Neural cell (in vitro differentiated cells): ENCODE data around the gene GRM5. TPM values are rescaled to one million over a fixed set of nuclear protein-coding genes. Genes with fewer than 3 reads are reported as not detected.

Experiments used
- H2AFZ ChIP-seq: fragments of 200-600, 300-800 bp; sonication (generic), shearing (Covaris generic); 2 replicates; pipeline ENCODE4 v1.6.0; 2014; ENCODE audit warnings: low read depth, mild to moderate bottlenecking, antibody characterized with exemption, low read length, moderate library complexity
- H3F3A ChIP-seq: fragments of 200-600 bp; shearing (Covaris generic); 2 replicates; pipeline ENCODE4 v1.6.1; 2016; ENCODE audit warnings: mild to moderate bottlenecking, moderate library complexity, mixed read lengths, antibody characterized with exemption, low read length; ENCODE audit not compliant: insufficient read depth, poor library complexity, severe bottlenecking
- H3K27ac ChIP-seq: fragments of 200-600, 300-800 bp; sonication (generic), shearing (Covaris generic); 2 replicates; pipeline ENCODE4 v1.5.1; 2014; ENCODE audit warnings: mild to moderate bottlenecking, low read length, moderate library complexity
- H3K27me3 ChIP-seq: fragments of 300-800, 200-600 bp; sonication (generic), shearing (Covaris generic); 2 replicates; pipeline ENCODE4 v1.6.0; 2014; ENCODE audit warnings: mild to moderate bottlenecking, low read depth, low read length, moderate library complexity; ENCODE audit not compliant: insufficient read depth
- H3K36me3 ChIP-seq: fragments of 300-800, 200-600 bp; sonication (generic), shearing (Covaris generic); 2 replicates; pipeline ENCODE4 v1.5.1; 2014; ENCODE audit warnings: mild to moderate bottlenecking, antibody characterized with exemption, low read length, moderate library complexity; ENCODE audit not compliant: insufficient read depth
- H3K4me2 ChIP-seq: fragments of 300-800, 200-600 bp; sonication (generic), shearing (Covaris generic); 2 replicates; pipeline ENCODE4 v1.6.0; 2014; ENCODE audit warnings: mild to moderate bottlenecking, low read length
- H3K4me3 ChIP-seq: fragments of 300-800, 200-600 bp; sonication (generic), shearing (Covaris generic); 2 replicates; pipeline ENCODE4 v1.5.1; 2014; ENCODE audit warnings: mild to moderate bottlenecking, low read length, moderate library complexity
- H3K79me2 ChIP-seq: fragments of 200-600 bp; shearing (Covaris generic); replicated peaks from 2 replicates; pipeline ENCODE4 v1.6.0; 2014; ENCODE audit warnings: mild to moderate bottlenecking, low read length, moderate library complexity; ENCODE audit not compliant: insufficient read depth
- H3K9ac ChIP-seq: fragments of 300-800, 200-600 bp; sonication (generic), shearing (Covaris generic); 2 replicates; pipeline ENCODE4 v1.6.1; 2016; ENCODE audit warnings: mild to moderate bottlenecking, low read length, mixed read lengths
- H3K9me2 ChIP-seq: fragments of 200-600 bp; shearing (Covaris generic); 2 replicates; pipeline ENCODE4 v1.6.1; 2016; ENCODE audit warnings: mild to moderate bottlenecking, low read length, mixed read lengths; ENCODE audit not compliant: insufficient read depth
- H3K9me3 ChIP-seq: fragments of 200-600, 300-800 bp; sonication (generic), shearing (Covaris generic); 2 replicates; pipeline ENCODE4 v1.6.1; 2016; ENCODE audit warnings: mild to moderate bottlenecking, mixed run types, low read length, moderate library complexity, mixed read lengths
- H4K20me1 ChIP-seq: fragments of 200-600 bp; shearing (Covaris generic); 2 replicates; pipeline ENCODE4 v1.6.1; 2016; ENCODE audit warnings: mild to moderate bottlenecking, mixed run types; ENCODE audit not compliant: insufficient read depth
- CTCF ChIP-seq: fragments of 450-650 bp; IDR thresholded peaks from 2 replicates; pipeline ENCODE4 v1.5.1; 2014; ENCODE audit warnings: antibody characterized with exemption, mild to moderate bottlenecking, moderate library complexity; ENCODE audit not compliant: poor library complexity, severe bottlenecking
- EP300 ChIP-seq: fragments of 450-650 bp; conservative IDR thresholded peaks from 2 replicates; pipeline ENCODE4 v1.6.1; 2014; ENCODE audit warnings: antibody characterized with exemption, mild to moderate bottlenecking, moderate library complexity; ENCODE audit not compliant: poor library complexity, severe bottlenecking
- EZH2 ChIP-seq: fragments of 200-600, 300-800 bp; shearing (Covaris generic), sonication (generic); IDR thresholded peaks from 2 replicates; pipeline ENCODE4 v1.6.1; 2014; ENCODE audit warnings: antibody characterized with exemption, low read length, borderline replicate concordance, mild to moderate bottlenecking; ENCODE audit not compliant: insufficient read depth, poor library complexity, severe bottlenecking
- MXI1 ChIP-seq: fragments of 450-650 bp; conservative IDR thresholded peaks from 2 replicates; pipeline ENCODE4 v1.6.1; 2014; ENCODE audit warnings: antibody characterized with exemption, mild to moderate bottlenecking; ENCODE audit not compliant: poor library complexity, severe bottlenecking
- POLR2AphosphoS5 ChIP-seq: IDR thresholded peaks from 2 replicates; pipeline ENCODE4 v1.6.1; 2012
- RAD21 ChIP-seq: fragments of 450-650 bp; conservative IDR thresholded peaks from 2 replicates; pipeline ENCODE4 v1.6.1; 2014; ENCODE audit warnings: antibody characterized with exemption, mild to moderate bottlenecking, moderate library complexity
- REST ChIP-seq: IDR thresholded peaks from 2 replicates; pipeline ENCODE4 v1.6.1; 2012; ENCODE audit warnings: borderline replicate concordance
- SMC3 ChIP-seq: fragments of 450-650 bp; conservative IDR thresholded peaks from 2 replicates; pipeline ENCODE4 v1.6.1; 2014; ENCODE audit warnings: antibody characterized with exemption, mild to moderate bottlenecking, moderate library complexity; ENCODE audit not compliant: poor library complexity
- TAF1 ChIP-seq: IDR thresholded peaks from 2 replicates; pipeline ENCODE4 v1.6.1; 2012; ENCODE audit warnings: low read depth
- polyA plus RNA-seq: library from polyadenylated mRNA; depleted of rRNA; stranded (reverse); fragments of >200 nt; gene quantifications from 2 replicates; pipeline ENCODE4 v1.2.3, GENCODE V29; 2014

Gene GRM5
- polyA plus RNA-seq, 1 donor from 2014 or later, result 11.8 TPM

GRCh38 chr11:88475991-88476418 lies 589.8 kb downstream of the GRM5 start:
- Histone ChIP-seq H2AFZ (no peak overlapping the region), H3K9me3 (no peaks in the 10 kb centered on the region), H3F3A (no peaks in the 10 kb centered on the region), H3K9ac (no peak overlapping the region), H4K20me1 (no peaks in the 10 kb centered on the region), H3K4me3 (no peak overlapping the region), H3K4me2 (no peak overlapping the region), H3K27me3 (no peaks in the 10 kb centered on the region), H3K36me3 (no peaks in the 10 kb centered on the region), H3K79me2 (no peaks in the 10 kb centered on the region), H3K9me2 (no peaks in the 10 kb centered on the region), H3K27ac (no peak overlapping the region)
- no peak for TF ChIP-seq RAD21
- no peak for TF ChIP-seq MXI1
- no peak for TF ChIP-seq TAF1
- no peak for TF ChIP-seq REST
- TF ChIP-seq CTCF, result no peak
- TF ChIP-seq EP300, result no peak
- no peak for TF ChIP-seq EZH2
- no peak for TF ChIP-seq SMC3
- no peak for TF ChIP-seq POLR2AphosphoS5

- no peak overlapping the region for H3K4me3 ChIP-seq
- no peak overlapping the region for H3K4me2 ChIP-seq
- H2AFZ ChIP-seq, result no peak overlapping the region
- no peaks in the 10 kb centered on the region for H3K9me2 ChIP-seq
- H3F3A ChIP-seq, result no peaks in the 10 kb centered on the region
- H3K79me2 ChIP-seq, result no peaks in the 10 kb centered on the region
- no peaks in the 10 kb centered on the region for H3K36me3 ChIP-seq
- no peak overlapping the region for H3K9ac ChIP-seq
- H3K9me3 ChIP-seq, result no peaks in the 10 kb centered on the region
- no peaks in the 10 kb centered on the region for H4K20me1 ChIP-seq
- no peak overlapping the region for H3K27ac ChIP-seq
- TF ChIP-seq TAF1 (no peak), RAD21 (no peak), EP300 (no peak), CTCF (no peak), MXI1 (no peak), POLR2AphosphoS5 (no peak), REST (no peak), EZH2 (no peak), SMC3 (no peak)
- no peaks in the 10 kb centered on the region for H3K27me3 ChIP-seq
Observed at GRCh38 chr11:88474655-88475054, 591.1 kb downstream of the GRM5 start.
